Lung (tissue), 12 donors: ENCODE data around the gene SELENOH. TPM values are rescaled to one million over a fixed set of nuclear protein-coding genes. Genes with fewer than 3 reads are reported as not detected.

ENCODE experiments used
- ATAC-seq: fragments of 200-7000 bp; cut with Tn5 transposase; one replicate; pipeline ENCODE4 v1.9.1; 2020; ENCODE audit warnings: moderate number of reproducible peaks; ENCODE audit not compliant: insufficient read depth, low FRiP score
- DNase-seq, 3 donors: peaks; one replicate each; pipeline ENCODE4 v3.0.0-alpha.2; 2013 to 2017
- H3K27ac ChIP-seq, 2 donors: one replicate each; pipeline ENCODE4 v1.5.1; 2013; ENCODE audit warnings: mild to moderate bottlenecking in 2 of 2, moderate library complexity in 2 of 2, control low read depth in 1 of 2, inconsistent platforms in 1 of 2, low read depth in 1 of 2, low read length in 1 of 2
- H3K27me3 ChIP-seq, 3 donors: one replicate each; pipeline ENCODE4 v1.5.1; 2013; ENCODE audit warnings: low read length in 2 of 3; ENCODE audit not compliant: control insufficient read depth in 3 of 3, insufficient read depth in 3 of 3
- H3K36me3 ChIP-seq, 4 donors: one replicate each; pipeline ENCODE4 v1.5.1; 2013; ENCODE audit warnings: low read length in 4 of 4, mild to moderate bottlenecking in 1 of 4, moderate library complexity in 1 of 4; ENCODE audit not compliant: control insufficient read depth in 4 of 4, insufficient read depth in 4 of 4
- H3K4me1 ChIP-seq, 5 donors: one replicate each; pipeline ENCODE4 v1.5.1; 2013; ENCODE audit warnings: low read length in 5 of 5, mild to moderate bottlenecking in 2 of 5, moderate library complexity in 1 of 5; ENCODE audit not compliant: control insufficient read depth in 5 of 5, insufficient read depth in 5 of 5
- H3K4me3 ChIP-seq: one replicate; pipeline ENCODE4 v1.5.1; 2013; ENCODE audit warnings: mild to moderate bottlenecking, control low read depth, moderate library complexity
- H3K9ac ChIP-seq, 2 donors: one replicate each; pipeline ENCODE4 v1.5.1; 2013; ENCODE audit warnings: low read length in 2 of 2, control low read depth in 1 of 2; ENCODE audit not compliant: insufficient read depth in 1 of 2
- H3K9me3 ChIP-seq, 4 donors: one replicate each; pipeline ENCODE4 v1.5.1; 2013; ENCODE audit warnings: low read length in 3 of 4, mild to moderate bottlenecking in 1 of 4, moderate library complexity in 1 of 4; ENCODE audit not compliant: control insufficient read depth in 4 of 4, insufficient read depth in 3 of 4
- WGBS, 2 donors: extraction: QIAGEN DNeasy Blood & Tissue Kit; methylation state at CpG; one replicate each; pipeline ENCODE4 v1.1.7; 2013; 5-methylcytosine and 5-hydroxymethylcytosine counted together
- polyA plus RNA-seq, 2 donors: library from polyadenylated mRNA; stranded (reverse); fragments of 200-250 nt; gene quantifications; one replicate each; pipeline ENCODE4 v1.2.1, GENCODE V29; 2013
- total RNA-seq, 2 donors: library from RNA; depleted of rRNA in 1 of 2; stranded (reverse); fragments of >200 nt in 1 of 2; gene quantifications; one replicate each; pipeline ENCODE4 v1.2.1, GENCODE V29; 2014 to 2021
- TF ChIP-seq, protein P1 (sequence below): IDR thresholded peaks from 2 replicates; pipeline ENCODE4 v1.5.1; 2012; ENCODE audit warnings: mild to moderate bottlenecking; ENCODE audit errors: control extremely low read depth, extremely low read depth
- donor health status: control.
- donor health status: control.
- donor health status: Bipolar disorder and iron deficiency.
- donor health status: healthy.
- donor health status: DM: yes; HTN: yes; CAD: no.

Gene SELENOH
- total and polyA plus RNA-seq, 4 donors = 77.3 to 155 (median 139) TPM

DNA sequence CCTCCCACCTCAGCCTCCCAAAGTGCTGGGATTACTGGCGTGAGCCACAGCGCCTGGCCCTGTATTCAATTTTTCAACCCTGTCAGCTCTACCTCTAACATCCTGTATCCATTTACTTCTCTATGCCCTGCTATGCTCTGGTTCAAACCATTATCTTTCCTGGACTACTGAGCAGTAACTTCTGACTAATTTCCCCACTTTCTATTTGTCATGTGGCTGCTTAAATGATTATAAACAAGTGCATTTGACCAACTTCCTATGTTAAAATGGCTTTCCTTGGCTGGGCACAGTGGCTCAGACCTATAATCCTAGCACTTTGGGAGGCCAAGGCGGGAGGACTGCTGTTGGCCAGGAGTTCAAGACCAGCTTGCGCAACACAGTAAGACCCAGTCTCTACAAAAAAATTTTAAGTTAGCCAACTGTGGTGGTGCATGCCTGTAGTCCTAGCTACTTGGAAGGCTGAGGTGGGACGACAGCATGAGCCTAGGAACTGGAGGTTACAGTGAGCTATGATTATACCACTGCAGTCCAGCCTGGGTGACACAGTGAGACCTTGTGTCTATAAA, 31.4 kb upstream of the SELENOH start:
- no peaks in the 10 kb centered on the region for H3K9me3 ChIP-seq
- ATAC-seq (no peak), DNase-seq (no peak)
- H3K36me3 ChIP-seq = peaks cover 2 to 6% (median 4%) of the 10 kb centered on the region in 4 donors
- no peak overlapping the region for H3K27ac ChIP-seq
- H3K4me1 ChIP-seq = peaks cover 0 to 22% (median 11%) of the 10 kb centered on the region in 5 donors
- 92 to 97% methylated on average over 5 of the region's 5 CpGs for WGBS, 2 donors
- H3K27me3 ChIP-seq = no peaks in the 10 kb centered on the region
- H3K9ac ChIP-seq = no peak overlapping the region
- H3K4me3 ChIP-seq = no peak overlapping the region
- TF ChIP-seq, protein P1, sequence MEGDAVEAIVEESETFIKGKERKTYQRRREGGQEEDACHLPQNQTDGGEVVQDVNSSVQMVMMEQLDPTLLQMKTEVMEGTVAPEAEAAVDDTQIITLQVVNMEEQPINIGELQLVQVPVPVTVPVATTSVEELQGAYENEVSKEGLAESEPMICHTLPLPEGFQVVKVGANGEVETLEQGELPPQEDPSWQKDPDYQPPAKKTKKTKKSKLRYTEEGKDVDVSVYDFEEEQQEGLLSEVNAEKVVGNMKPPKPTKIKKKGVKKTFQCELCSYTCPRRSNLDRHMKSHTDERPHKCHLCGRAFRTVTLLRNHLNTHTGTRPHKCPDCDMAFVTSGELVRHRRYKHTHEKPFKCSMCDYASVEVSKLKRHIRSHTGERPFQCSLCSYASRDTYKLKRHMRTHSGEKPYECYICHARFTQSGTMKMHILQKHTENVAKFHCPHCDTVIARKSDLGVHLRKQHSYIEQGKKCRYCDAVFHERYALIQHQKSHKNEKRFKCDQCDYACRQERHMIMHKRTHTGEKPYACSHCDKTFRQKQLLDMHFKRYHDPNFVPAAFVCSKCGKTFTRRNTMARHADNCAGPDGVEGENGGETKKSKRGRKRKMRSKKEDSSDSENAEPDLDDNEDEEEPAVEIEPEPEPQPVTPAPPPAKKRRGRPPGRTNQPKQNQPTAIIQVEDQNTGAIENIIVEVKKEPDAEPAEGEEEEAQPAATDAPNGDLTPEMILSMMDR = no peak

DNA sequence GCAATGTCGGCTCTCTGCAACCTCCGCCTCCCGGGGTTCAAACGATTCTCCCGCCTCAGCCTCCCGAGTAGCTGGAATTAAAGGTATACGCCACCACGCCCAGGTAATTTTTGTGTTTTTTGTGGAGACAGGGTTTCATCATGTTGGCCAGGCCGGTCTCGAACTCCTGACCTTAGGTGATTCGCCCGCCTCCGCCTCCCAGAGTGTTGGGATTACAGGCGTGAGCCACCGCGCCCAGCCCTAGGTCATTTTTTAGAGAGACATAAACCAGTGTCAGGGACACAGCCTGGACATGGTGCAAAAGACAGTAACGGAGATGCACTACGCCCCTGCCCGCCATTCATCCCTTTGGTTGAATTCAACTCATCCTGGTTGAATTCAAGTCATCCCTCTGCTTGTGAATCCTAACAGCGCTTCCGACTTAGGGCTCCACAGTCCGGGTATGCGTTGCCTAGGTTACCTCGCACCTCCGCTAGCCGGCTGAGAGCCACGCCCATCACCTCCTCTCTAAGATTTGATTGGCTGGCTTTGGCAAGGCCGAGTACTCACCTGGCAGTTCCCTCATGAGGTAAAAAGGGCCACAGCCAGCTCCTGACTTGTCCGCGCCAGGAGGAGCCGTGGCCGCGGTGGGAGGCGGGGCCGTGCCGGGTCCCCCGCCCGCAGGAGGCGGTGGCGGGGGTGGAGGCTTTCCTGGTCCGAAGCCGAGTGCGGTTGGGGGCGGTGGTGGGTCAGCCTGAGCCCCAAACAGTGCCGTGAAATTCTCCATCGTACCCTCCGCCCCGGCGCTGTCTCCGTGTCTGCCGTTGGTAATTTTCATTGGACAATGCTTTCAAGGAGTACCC, 29.7 kb upstream of the SELENOH start, which contains the start of gene MED19:
MED19 (minus strand) TSS at position 802 of the 842 bp plus-strand sequence; CDS start at position 766, 36 bp downstream.
- TF ChIP-seq, protein P1 = no peak
- Histone ChIP-seq H3K9ac (peak within 1 kb of the TSS; percentile 84 to 85), H3K9me3 (no peaks in the 10 kb centered on the region), H3K4me3 (peak within 1 kb of the TSS; percentile 91), H3K4me1 (peaks cover 0 to 22% (median 11%) of the 10 kb centered on the region in 5 donors), H3K27me3 (no peaks in the 10 kb centered on the region), H3K36me3 (peaks cover 0 to 5% (median 2%) of the 10 kb centered on the region in 4 donors), H3K27ac (peak within 1 kb of the TSS; percentile 87 to 94)
- WGBS, 2 donors = 6 to 8% methylated on average over 51 of the region's 51 CpGs
- DNase-seq (peak; percentile 79 to 87 (median 82)), ATAC-seq (peak; percentile 54)

DNA sequence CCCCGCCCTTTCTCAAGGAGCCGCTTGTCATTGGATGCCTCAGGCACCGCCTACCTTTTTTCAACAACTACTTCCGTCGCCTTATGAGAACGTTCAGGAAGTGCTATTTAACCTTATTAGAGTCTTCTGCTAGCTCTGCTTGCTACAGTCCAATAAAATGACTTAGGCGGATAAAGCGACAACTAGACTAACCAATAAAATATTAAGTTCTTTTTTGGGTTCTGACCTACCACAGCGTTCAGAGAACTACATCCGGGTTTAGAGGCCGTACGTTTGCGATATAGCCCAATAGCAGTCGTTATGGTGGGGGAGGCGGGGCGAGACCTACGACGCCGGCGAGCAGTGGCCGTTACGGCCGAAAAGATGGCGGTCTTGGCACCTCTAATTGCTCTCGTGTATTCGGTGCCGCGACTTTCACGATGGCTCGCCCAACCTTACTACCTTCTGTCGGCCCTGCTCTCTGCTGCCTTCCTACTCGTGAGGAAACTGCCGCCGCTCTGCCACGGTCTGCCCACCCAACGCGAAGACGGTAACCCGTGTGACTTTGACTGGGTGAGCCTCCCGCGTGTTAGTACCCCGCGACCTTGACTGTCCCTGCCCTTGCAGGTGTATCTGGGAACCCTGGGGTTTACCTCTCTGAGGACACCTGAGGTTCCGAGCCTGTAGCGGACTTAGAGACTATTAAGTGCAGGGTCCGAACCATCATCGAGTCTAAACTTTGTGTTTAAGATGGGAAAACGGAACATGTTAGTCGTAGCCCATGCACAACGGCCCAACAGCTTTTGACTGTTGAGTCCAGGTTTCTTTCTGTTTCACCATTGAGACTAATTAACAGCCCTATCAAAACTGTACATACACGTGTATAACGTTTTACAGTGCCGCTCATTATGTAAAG, 28.8 kb upstream of the SELENOH start, which contains the start of gene TMX2:
TMX2 (plus strand) TSS at position 338 of the 895 bp plus-strand sequence; CDS start at position 364, 26 bp downstream.
- Histone ChIP-seq H3K4me3 (peak within 1 kb of the TSS; percentile 91), H3K36me3 (peaks cover 0 to 5% (median 2%) of the 10 kb centered on the region in 4 donors), H3K27ac (peak within 1 kb of the TSS; percentile 87 to 94), H3K4me1 (peaks cover 0 to 22% (median 11%) of the 10 kb centered on the region in 5 donors), H3K27me3 (no peaks in the 10 kb centered on the region), H3K9ac (peak within 1 kb of the TSS; percentile 84 to 85), H3K9me3 (no peaks in the 10 kb centered on the region)
- DNase-seq = peak; percentile 94 to 100 (median 99)
- TF ChIP-seq, protein P1 = no peak
- ATAC-seq = peak; percentile 95
- WGBS, 2 donors = 1% methylated on average over 53 of the region's 53 CpGs
